GM15510 (cell line): ENCODE data around the gene ZBTB20.

Experiments
- POLR2A ChIP-seq: IDR thresholded peaks from 3 replicates; pipeline ENCODE4 v1.6.1; 2011; ENCODE audit warnings: borderline replicate concordance; ENCODE audit not compliant: insufficient read length; ENCODE audit errors: extremely low read depth

The ZBTB20 gene

DNA sequence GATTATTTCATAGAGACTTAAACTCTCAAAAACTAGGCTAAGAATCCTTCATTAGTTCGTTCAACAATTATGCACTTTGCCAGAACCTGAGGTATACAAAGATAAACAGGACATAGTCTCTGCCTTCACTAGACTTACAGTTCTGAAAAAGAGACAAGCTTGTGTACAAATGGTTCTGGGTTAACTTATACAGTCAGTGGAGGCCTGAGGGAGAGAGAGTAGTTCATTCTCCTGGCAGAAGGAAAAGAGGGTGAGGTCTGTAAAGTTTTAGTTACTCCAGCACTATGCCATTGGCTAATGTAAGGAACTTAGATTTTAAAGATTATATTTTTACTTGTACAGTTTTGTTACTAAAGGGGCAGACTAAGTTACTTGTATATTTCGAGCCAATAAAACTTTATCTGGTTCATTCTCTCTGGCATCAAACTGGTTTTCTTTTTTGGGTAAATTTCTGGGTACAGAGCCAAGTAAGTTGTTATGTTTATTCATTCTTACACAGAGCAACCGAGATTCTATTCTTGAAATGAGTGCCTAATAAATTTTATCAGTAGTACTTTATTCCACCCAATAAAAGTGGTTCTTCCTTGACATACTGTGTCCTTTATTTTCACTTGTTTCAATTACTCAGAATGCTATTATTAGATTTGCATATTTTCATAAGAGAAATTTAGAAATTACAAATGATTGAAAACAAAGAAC lies 574.6 kb downstream of the ZBTB20 start:
- no peak for TF ChIP-seq POLR2A

DNA sequence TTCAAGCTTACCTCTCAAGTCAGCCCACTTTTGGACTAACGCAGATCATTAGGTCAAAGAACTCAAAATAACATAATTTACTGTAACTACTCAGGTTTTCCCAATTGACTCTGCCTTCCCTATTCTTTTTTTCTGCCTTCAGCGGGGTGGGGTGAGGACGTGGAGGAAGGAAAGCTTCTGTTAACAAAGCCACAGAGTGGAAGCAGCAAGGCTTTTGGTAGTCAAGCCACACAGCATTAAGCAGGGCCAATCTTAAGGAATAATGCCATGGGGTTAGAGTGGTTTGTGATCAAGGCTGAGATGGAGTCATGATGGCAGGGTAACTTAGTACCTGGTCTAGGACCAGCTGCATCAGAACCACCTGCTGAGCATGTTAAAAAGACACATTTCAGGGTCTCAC lies 575.7 kb downstream of the ZBTB20 start:
- no peak for TF ChIP-seq POLR2A

GRCh38 chr3:114569186-114569585 lies 577.9 kb downstream of the ZBTB20 start:
- no peak for TF ChIP-seq POLR2A

DNA sequence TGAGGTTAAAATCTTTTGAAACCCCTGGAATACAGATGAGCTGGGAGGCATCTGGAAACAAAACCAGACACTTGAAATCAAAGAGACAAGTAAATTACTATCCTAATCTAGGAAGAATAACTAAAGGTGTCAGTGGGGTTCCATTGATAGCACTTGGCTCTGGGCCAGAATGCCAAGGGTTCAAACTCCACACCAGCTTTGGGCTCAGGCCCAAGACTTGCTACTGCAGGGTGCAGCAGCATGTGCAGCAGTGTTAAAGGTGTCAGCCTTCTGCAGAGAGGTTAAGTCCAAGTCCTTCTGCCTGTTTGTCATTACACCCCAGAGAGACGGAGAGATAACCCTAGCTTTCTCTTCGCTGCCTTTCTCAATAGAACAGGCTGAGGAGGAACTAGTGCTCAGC lies 579.3 kb downstream of the ZBTB20 start:
- TF ChIP-seq POLR2A = no peak

DNA sequence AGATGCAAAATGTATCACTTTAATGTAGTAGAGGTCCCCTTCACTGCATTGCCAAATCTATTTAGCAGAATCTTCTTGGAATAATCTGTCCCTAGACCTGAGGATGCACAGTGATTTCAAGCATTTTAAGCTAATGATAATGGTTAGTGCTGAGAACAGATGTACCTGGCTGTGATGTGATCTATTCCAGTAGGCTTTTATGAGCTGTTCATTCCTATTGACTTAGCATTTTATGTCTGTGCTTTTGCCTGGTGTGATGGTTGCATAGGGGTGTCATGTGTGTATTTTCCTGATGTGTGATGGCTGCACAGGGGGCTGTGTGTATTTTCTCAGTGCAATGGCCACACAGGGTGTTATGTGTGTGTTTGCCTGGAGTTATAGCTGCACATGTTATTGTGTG lies 580.3 kb downstream of the ZBTB20 start:
- TF ChIP-seq POLR2A = no peak

- no peak for TF ChIP-seq POLR2A
Observed at GRCh38 chr3:114566162-114566755, 580.8 kb downstream of the ZBTB20 start.

GRCh38 chr3:114565216-114565615 lies 581.9 kb downstream of the ZBTB20 start:
- TF ChIP-seq POLR2A = no peak

- no peak for TF ChIP-seq POLR2A
Observed at GRCh38 chr3:114563720-114564119, 583.4 kb downstream of the ZBTB20 start.

GRCh38 chr3:114562557-114562956 lies 584.5 kb downstream of the ZBTB20 start:
- no peak for TF ChIP-seq POLR2A

DNA sequence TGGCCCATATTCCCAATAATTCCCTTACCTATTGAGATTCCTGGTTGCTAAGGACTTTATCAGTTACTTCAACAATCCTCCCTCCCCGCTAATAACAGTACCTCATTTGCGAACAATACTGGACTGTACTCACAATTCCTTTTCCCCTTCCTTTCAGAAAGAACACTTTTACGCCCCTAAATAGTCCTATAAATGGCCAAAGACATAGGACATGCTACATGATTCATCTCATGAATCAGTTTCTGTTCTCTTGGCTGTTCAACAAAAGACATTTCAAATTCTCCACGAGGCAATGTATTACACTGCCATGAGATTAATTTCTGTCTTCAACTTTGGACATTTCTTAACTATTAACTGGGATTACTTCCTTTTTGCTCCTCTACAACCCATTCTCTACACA lies 588.8 kb downstream of the ZBTB20 start:
- TF ChIP-seq POLR2A = no peak

- TF ChIP-seq POLR2A = no peak
Observed at GRCh38 chr3:114557791-114558190, 589.3 kb downstream of the ZBTB20 start.

DNA sequence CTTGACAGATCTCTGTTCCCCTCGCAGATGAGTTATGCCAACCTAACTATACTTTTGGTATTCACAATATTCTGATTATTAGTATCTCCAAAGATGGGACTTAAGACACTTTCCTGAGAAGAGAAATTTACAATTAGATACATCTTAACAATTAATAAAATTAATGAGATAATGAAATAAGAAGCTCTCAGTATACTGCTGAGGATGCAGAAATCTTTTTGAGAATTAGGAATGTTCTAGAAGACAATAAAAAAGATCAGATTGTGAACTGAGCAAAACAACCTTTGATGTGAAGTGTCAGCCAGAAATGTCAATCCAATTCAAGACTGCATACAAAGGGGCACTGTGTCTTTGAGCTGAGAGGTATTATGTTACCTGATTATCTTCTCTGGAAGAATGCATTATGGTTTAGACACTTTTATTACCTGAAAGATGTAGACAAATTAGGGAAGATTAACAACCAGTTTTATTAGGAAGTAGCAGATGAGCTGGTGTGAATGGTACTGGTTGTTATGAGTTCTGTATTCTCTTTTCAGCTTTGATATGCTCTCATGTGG lies 590.4 kb downstream of the ZBTB20 start:
- TF ChIP-seq POLR2A = no peak

- no peak for TF ChIP-seq POLR2A
Observed at GRCh38 chr3:114554731-114555130, 592.4 kb downstream of the ZBTB20 start.

DNA sequence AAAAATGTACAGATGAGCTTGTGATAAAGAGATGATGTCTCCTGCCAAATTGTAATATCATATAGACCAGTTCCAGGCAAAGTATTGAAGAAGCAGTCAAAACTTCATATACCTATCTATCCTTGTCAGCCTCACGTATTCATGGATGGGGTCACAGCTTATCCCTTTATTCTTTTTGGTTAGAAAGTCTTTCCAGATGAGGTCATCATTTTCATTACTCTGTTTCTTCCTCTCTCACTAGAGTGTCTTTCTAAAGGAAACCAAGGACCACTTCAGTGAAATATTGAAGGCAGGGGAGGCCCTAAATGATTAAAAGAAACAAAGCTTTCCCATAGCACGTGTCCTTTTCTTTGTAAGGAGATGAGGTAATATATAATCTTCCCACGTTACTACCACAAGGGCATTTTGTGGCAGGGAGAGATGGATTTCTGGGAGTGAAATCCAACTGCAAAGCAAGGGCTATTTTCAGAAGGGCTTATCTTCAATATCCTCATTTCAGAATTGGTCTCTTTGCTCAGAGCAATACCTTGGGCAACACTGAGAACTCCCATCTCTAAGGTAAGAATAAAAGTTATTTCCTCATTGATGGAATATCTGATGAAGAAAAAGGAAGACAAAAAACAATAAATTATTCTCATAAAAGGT lies 593.0 kb downstream of the ZBTB20 start:
- TF ChIP-seq POLR2A = no peak

- no peak for TF ChIP-seq POLR2A
Observed at GRCh38 chr3:114552527-114552812, 594.6 kb downstream of the ZBTB20 start.
